ENCODE data around the gene REV3L. TPM values are rescaled to one million over a fixed set of nuclear protein-coding genes. Genes with fewer than 3 reads are reported as not detected.

The REV3L gene
- total RNA-seq, 1 donor from 2014 or later = 26.4 TPM

DNA sequence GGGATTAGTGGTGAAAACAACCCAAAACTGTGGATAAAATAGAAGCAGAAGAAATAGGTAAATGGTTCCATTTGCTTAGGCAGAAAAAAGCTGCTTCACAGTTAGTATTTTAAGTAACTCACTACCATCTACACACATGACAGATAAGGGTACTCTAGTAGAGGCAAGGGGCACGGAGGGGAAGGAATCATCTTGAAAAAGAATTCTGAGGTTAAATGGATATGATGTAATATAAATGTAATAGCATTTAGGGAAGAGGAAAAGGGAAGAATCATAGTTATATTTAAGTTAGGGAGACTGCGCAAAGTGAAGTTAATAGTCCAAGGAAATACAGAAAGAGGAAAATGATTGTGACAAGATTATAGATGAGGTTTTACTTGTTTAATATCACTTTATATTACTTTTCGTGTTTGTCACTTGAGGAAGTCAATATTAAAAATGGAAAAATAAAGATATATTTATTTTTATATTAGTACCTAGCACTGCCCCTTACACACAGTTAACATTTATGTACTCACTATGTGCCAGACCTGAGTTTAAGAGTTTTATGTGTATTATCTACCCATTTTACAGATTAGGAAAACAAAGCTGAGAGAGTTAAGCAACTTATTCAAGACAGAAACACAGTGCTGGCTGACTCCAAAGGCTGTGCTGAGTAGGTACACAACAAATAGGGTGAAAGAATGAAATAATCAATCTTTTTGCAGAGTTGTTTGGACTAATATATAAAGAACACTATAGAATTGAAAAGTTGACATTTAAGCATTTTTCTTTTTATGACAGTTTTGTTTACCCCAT, 128.1 kb downstream of the REV3L start:
- H3K4me1 Mint-ChIP-seq (ENCODE audit: unreplicated experiment) = peaks cover 9% of the 10 kb centered on the region
- H3K9me3 Mint-ChIP-seq (ENCODE audit: unreplicated experiment) = no peaks in the 10 kb centered on the region
- no peak overlapping the region for H3K4me3 Mint-ChIP-seq (ENCODE audit: unreplicated experiment)
- H3K36me3 Mint-ChIP-seq (ENCODE audit: unreplicated experiment) = peaks cover 32% of the 10 kb centered on the region
- H3K27ac Mint-ChIP-seq (ENCODE audit: unreplicated experiment) = no peak overlapping the region
- no peak for DNase-seq (ENCODE audit: extremely low spot score, unreplicated experiment)
- no peak for TF ChIP-seq CTCF (IDR thresholded peaks at IDR 0.05)
- H3K27me3 Mint-ChIP-seq (ENCODE audit: unreplicated experiment) = no peaks in the 10 kb centered on the region

DNA sequence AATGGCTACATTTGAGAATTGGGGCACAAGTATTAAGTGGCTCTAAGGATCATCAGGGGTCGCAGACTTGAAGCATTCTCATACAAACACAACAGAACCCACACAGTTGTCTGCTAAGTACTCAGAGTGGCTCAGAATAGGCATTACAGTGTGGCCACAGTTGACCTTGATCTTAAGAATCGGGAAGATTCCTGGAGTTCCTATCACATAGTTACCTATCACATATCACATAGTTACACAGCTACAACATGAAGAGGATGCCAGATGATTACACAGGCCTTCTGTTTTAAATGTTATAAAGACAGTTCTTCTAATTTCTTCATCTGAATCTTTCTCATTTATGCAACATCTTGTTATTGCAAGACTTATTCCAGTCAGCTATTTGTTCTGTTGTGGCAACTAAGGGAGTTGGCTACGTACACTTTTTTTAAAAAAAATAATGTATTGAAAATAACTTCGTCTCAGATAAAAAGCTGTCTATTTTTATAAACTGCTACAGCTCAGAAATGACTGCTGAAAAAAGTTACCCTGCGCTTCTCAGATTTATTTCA, 129.0 kb downstream of the REV3L start:
- Mint-ChIP-seq H3K36me3 (ENCODE audit: unreplicated experiment) (peaks cover 39% of the 10 kb centered on the region), H3K27me3 (ENCODE audit: unreplicated experiment) (no peaks in the 10 kb centered on the region), H3K9me3 (ENCODE audit: unreplicated experiment) (no peaks in the 10 kb centered on the region), H3K4me3 (ENCODE audit: unreplicated experiment) (no peak overlapping the region), H3K4me1 (ENCODE audit: unreplicated experiment) (peaks cover 9% of the 10 kb centered on the region), H3K27ac (ENCODE audit: unreplicated experiment) (no peak overlapping the region)
- no peak for DNase-seq (ENCODE audit: extremely low spot score, unreplicated experiment)
- no peak for TF ChIP-seq CTCF (IDR thresholded peaks at IDR 0.05)

GRCh38 chr6:111347589-111347988, 135.4 kb downstream of the REV3L start:
- no peaks in the 10 kb centered on the region for H3K27me3 Mint-ChIP-seq (ENCODE audit: unreplicated experiment)
- no peak overlapping the region for H3K27ac Mint-ChIP-seq (ENCODE audit: unreplicated experiment)
- no peak for DNase-seq (ENCODE audit: extremely low spot score, unreplicated experiment)
- no peak for TF ChIP-seq CTCF (IDR thresholded peaks at IDR 0.05)
- no peaks in the 10 kb centered on the region for H3K9me3 Mint-ChIP-seq (ENCODE audit: unreplicated experiment)
- no peak overlapping the region for H3K4me3 Mint-ChIP-seq (ENCODE audit: unreplicated experiment)
- no peaks in the 10 kb centered on the region for H3K4me1 Mint-ChIP-seq (ENCODE audit: unreplicated experiment)
- peaks cover 37% of the 10 kb centered on the region for H3K36me3 Mint-ChIP-seq (ENCODE audit: unreplicated experiment)

DNA sequence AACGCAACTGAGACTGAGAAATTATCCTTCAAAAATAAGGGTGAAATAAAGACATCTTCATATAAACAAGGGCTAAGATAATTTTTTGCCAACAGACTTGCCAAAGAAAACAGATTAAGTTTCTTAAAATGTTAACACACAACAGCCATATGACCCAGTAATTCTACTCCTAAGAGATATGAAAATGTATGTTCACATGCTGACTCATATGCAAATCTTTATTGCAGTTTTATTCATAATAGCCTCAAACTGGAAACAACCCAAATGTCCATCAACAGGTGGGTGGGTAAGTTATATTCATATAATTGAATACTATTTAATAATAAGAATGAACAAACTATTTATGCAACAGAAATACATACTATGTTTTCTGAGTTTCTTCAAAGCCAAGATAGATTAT, 140.1 kb downstream of the REV3L start:
- no peak overlapping the region for H3K4me3 Mint-ChIP-seq (ENCODE audit: unreplicated experiment)
- H3K27ac Mint-ChIP-seq (ENCODE audit: unreplicated experiment) = no peak overlapping the region
- H3K36me3 Mint-ChIP-seq (ENCODE audit: unreplicated experiment) = peaks cover 34% of the 10 kb centered on the region
- H3K27me3 Mint-ChIP-seq (ENCODE audit: unreplicated experiment) = no peaks in the 10 kb centered on the region
- H3K4me1 Mint-ChIP-seq (ENCODE audit: unreplicated experiment) = no peaks in the 10 kb centered on the region
- TF ChIP-seq CTCF (IDR thresholded peaks at IDR 0.05) = no peak
- no peak for DNase-seq (ENCODE audit: extremely low spot score, unreplicated experiment)
- no peaks in the 10 kb centered on the region for H3K9me3 Mint-ChIP-seq (ENCODE audit: unreplicated experiment)

- H3K4me3 Mint-ChIP-seq (ENCODE audit: unreplicated experiment) = no peak overlapping the region
- H3K27me3 Mint-ChIP-seq (ENCODE audit: unreplicated experiment) = no peaks in the 10 kb centered on the region
- no peaks in the 10 kb centered on the region for H3K9me3 Mint-ChIP-seq (ENCODE audit: unreplicated experiment)
- H3K36me3 Mint-ChIP-seq (ENCODE audit: unreplicated experiment) = peaks cover 28% of the 10 kb centered on the region
- TF ChIP-seq CTCF (IDR thresholded peaks at IDR 0.05) = no peak
- no peak overlapping the region for H3K27ac Mint-ChIP-seq (ENCODE audit: unreplicated experiment)
- no peaks in the 10 kb centered on the region for H3K4me1 Mint-ChIP-seq (ENCODE audit: unreplicated experiment)
- no peak for DNase-seq (ENCODE audit: extremely low spot score, unreplicated experiment)
Measured at GRCh38 chr6:111339294-111339693, 143.7 kb downstream of the REV3L start.

All from osteocyte (in vitro differentiated cells).